ENCODE data around the gene FPR1.

DNA sequence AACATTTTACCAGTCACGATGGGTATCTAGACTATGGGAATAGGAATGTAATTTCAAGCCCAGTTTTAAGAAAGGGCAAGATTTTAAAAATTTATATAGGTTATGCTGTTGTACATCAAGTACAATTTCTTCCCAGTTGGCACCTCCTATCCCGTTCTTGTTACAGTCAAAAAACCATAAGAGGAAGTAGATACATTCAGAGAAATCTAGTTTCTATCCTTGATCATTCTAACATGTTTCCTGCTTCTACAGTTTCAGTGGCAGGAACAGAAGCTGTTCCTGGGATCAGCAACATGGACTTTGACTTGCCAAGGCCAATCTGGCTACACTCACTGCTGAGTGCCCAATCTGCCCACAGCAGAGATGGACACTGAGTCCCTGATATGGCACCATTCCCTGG is 28.6 kb upstream of the FPR1 start:
- TF ChIP-seq ELF4 (IDR thresholded peaks at IDR 0.05) (no peak), BHLHE40 (IDR thresholded peaks at IDR 0.05; ENCODE audit: borderline replicate concordance) (no peak), SP1 (IDR thresholded peaks at IDR 0.05) (no peak), FOXA1 (IDR thresholded peaks at IDR 0.05) (no peak)

Measured in HEK293T (cell line).